Amniotic epithelial cell (primary cell): Measurements from ENCODE around the gene TTN.
A peak's percentile ranks its signal among the peaks of the same experiment; 100 is the strongest.
"Not testable (repeated sequence)": the region's sequence is repeated elsewhere in the genome, so short reads cannot be mapped to it uniquely, and the experiment has no call there.

Experiments
- DNase-seq: peaks from one replicate; pipeline ENCODE4 v3.0.0-alpha.2; 2010; ENCODE audit warnings: low read depth

TTN gene

GRCh38 chr2:178733975-178734374 lies 73.2 kb downstream of the TTN start:
- DNase-seq: no peak

GRCh38 chr2:178732913-178733312 lies 74.3 kb downstream of the TTN start:
- DNase-seq: no peak

GRCh38 chr2:178731300-178731699 lies 75.9 kb downstream of the TTN start:
- DNase-seq: no peak

- no peak for DNase-seq
These were observed 77.2 kb downstream of the TTN start for GRCh38 chr2:178730049-178730448.

GRCh38 chr2:178723786-178724346 lies 83.4 kb downstream of the TTN start:
- DNase-seq: no peak

GRCh38 chr2:178722296-178722695 lies 84.9 kb downstream of the TTN start:
- DNase-seq: no peak

- no peak for DNase-seq
These were observed 88.2 kb downstream of the TTN start for GRCh38 chr2:178718988-178719387.

GRCh38 chr2:178718283-178718682 lies 88.9 kb downstream of the TTN start:
- no peak for DNase-seq

- no peak for DNase-seq
These were observed 90.8 kb downstream of the TTN start for GRCh38 chr2:178716394-178716793.

- DNase-seq: no peak
These were observed 91.9 kb downstream of the TTN start for GRCh38 chr2:178715366-178715765.

- DNase-seq: no peak
These were observed 99.7 kb downstream of the TTN start for GRCh38 chr2:178707476-178707875.

- no peak for DNase-seq
These were observed 102.3 kb downstream of the TTN start for GRCh38 chr2:178704876-178705275.

- no peak for DNase-seq
These were observed 104.9 kb downstream of the TTN start for GRCh38 chr2:178702361-178702760.

GRCh38 chr2:178700922-178701342 lies 106.3 kb downstream of the TTN start:
- peak; percentile 25 for DNase-seq

- DNase-seq: no peak
These were observed 107.1 kb downstream of the TTN start for GRCh38 chr2:178700136-178700535.

GRCh38 chr2:178692845-178693244 lies 114.4 kb downstream of the TTN start:
- no peak for DNase-seq

- no peak for DNase-seq
These were observed 117.4 kb downstream of the TTN start for GRCh38 chr2:178689808-178690207.

- no peak for DNase-seq
These were observed 123.3 kb downstream of the TTN start for GRCh38 chr2:178683877-178684276.

GRCh38 chr2:178681081-178681480 lies 126.1 kb downstream of the TTN start:
- no peak for DNase-seq

GRCh38 chr2:178679891-178680290 lies 127.3 kb downstream of the TTN start:
- no peak for DNase-seq

GRCh38 chr2:178677599-178677998 lies 129.6 kb downstream of the TTN start:
- DNase-seq: no peak

- no peak for DNase-seq
These were observed 131.2 kb downstream of the TTN start for GRCh38 chr2:178676046-178676445.

GRCh38 chr2:178674122-178674521 lies 133.1 kb downstream of the TTN start:
- DNase-seq: no peak

GRCh38 chr2:178666458-178666857 lies 140.8 kb downstream of the TTN start:
- DNase-seq: no peak

- not testable (repeated sequence) for DNase-seq
These were observed 148.7 kb downstream of the TTN start for GRCh38 chr2:178658480-178658879.
